Tongue (tissue), 2 donors: Measurements from ENCODE around the gene HAND2. TPM values are rescaled to one million over a fixed set of nuclear protein-coding genes. Genes with fewer than 3 reads are reported as not detected.

ENCODE experiments used
- DNase-seq: peaks from one replicate; pipeline ENCODE4 v3.0.0-alpha.2; 2015
- total RNA-seq: library from RNA; depleted of rRNA; stranded (reverse); fragments of >200 nt; gene quantifications from one replicate; pipeline ENCODE4 v1.2.3, GENCODE V29; 2014

Gene HAND2
- total RNA-seq, 1 donor from 2014 or later = 13.2 TPM

GRCh38 chr4:173502282-173502681, 27.7 kb downstream of the HAND2 start:
- DNase-seq = no peak

- DNase-seq = no peak
Observed at GRCh38 chr4:173501592-173502150, 28.4 kb downstream of the HAND2 start.

- no peak for DNase-seq
Observed at GRCh38 chr4:173500841-173501591, 29.0 kb downstream of the HAND2 start.

GRCh38 chr4:173499658-173500535, 30.1 kb downstream of the HAND2 start:
- peak; percentile 89 for DNase-seq

- no peak for DNase-seq
Observed at GRCh38 chr4:173498771-173499170, 31.3 kb downstream of the HAND2 start.

- no peak for DNase-seq
Observed at GRCh38 chr4:173498023-173498422, 32.0 kb downstream of the HAND2 start.

- DNase-seq = peak; percentile 85
Observed at GRCh38 chr4:173494013-173494970, 35.7 kb downstream of the HAND2 start.

GRCh38 chr4:173493041-173493440, 37.0 kb downstream of the HAND2 start:
- DNase-seq = no peak

- no peak for DNase-seq
Observed at GRCh38 chr4:173492315-173492714, 37.7 kb downstream of the HAND2 start.

- DNase-seq = no peak
Observed at GRCh38 chr4:173490817-173491528, 39.1 kb downstream of the HAND2 start.

- no peak for DNase-seq
Observed at GRCh38 chr4:173490256-173490655, 39.8 kb downstream of the HAND2 start.

- no peak for DNase-seq
Observed at GRCh38 chr4:173489514-173489913, 40.5 kb downstream of the HAND2 start.

- DNase-seq = no peak
Observed at GRCh38 chr4:173488656-173489055, 41.4 kb downstream of the HAND2 start.

GRCh38 chr4:173488074-173488473, 42.0 kb downstream of the HAND2 start:
- DNase-seq = no peak

GRCh38 chr4:173486714-173487392, 43.2 kb downstream of the HAND2 start:
- peak; percentile 65 for DNase-seq

- DNase-seq = no peak
Observed at GRCh38 chr4:173485164-173485563, 44.9 kb downstream of the HAND2 start.

GRCh38 chr4:173482330-173482931, 47.6 kb downstream of the HAND2 start:
- DNase-seq = no peak

GRCh38 chr4:173478913-173479283, 51.1 kb downstream of the HAND2 start:
- no peak for DNase-seq

GRCh38 chr4:173478201-173478912, 51.7 kb downstream of the HAND2 start:
- DNase-seq = peak; percentile 67

- no peak for DNase-seq
Observed at GRCh38 chr4:173477016-173477415, 53.0 kb downstream of the HAND2 start.
